Erythroblast (primary cell): ENCODE results near the gene TOR1B.
"Not testable (repeated sequence)": the region's sequence is repeated elsewhere in the genome, so short reads cannot be mapped to it uniquely, and the experiment has no call there.

ENCODE experiments used
- DNase-seq, 2 experiments: peaks; one replicate each; lab custom pipeline; 2025; lab: John Stamatoyannopoulos, UW
- GATA1 ChIP-seq: IDR thresholded peaks from 2 replicates; pipeline ENCODE4 v1.6.1; 2011; ENCODE audit warnings: low read depth, mild to moderate bottlenecking, control low read depth, low read length, moderate library complexity
- POLR2A ChIP-seq: IDR thresholded peaks from 2 replicates; pipeline ENCODE4 v1.6.1; 2011; ENCODE audit warnings: mild to moderate bottlenecking, low read length

Gene TOR1B, protein sequence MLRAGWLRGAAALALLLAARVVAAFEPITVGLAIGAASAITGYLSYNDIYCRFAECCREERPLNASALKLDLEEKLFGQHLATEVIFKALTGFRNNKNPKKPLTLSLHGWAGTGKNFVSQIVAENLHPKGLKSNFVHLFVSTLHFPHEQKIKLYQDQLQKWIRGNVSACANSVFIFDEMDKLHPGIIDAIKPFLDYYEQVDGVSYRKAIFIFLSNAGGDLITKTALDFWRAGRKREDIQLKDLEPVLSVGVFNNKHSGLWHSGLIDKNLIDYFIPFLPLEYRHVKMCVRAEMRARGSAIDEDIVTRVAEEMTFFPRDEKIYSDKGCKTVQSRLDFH

GRCh38 chr9:129802833-129803675, at the start of gene TOR1B:
TSS of gene TOR1B (plus strand) at chr9:129803184. CDS start at chr9:129803213, 29 bp downstream.
- DNase-seq = peak; percentile 95 to 97
- TF ChIP-seq POLR2A (peak; percentile 70), GATA1 (no peak)

DNA sequence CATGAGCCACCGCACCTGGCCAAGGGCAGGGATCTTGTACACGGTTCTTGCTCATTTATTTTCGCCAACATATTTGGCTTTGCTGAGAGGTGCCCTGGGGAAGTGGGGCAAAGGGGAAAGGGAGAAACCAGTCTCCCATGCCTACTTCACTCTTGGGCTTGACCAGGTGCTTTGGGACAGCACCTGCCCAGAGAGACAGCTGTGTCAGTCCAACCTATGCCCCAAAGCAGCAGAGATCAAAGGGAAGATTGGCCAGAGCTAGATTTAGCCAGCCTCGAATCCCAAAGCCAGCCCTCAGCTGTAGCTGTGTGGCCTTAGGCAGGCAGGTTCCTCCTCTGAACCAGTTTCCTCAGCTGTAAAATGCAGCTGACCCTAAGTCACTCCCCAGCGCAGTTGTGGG, 47.8 kb upstream of the TOR1B start:
- no peak for DNase-seq
- TF ChIP-seq POLR2A = no peak
- TF ChIP-seq GATA1 = no peak

- no peak for DNase-seq
- TF ChIP-seq POLR2A = no peak
- TF ChIP-seq GATA1 = no peak
Measured at GRCh38 chr9:129756191-129756590, 46.8 kb upstream of the TOR1B start.

- TF ChIP-seq GATA1 (no peak), POLR2A (no peak)
- DNase-seq = no peak
Measured at GRCh38 chr9:129757045-129757444, 45.9 kb upstream of the TOR1B start.

DNA sequence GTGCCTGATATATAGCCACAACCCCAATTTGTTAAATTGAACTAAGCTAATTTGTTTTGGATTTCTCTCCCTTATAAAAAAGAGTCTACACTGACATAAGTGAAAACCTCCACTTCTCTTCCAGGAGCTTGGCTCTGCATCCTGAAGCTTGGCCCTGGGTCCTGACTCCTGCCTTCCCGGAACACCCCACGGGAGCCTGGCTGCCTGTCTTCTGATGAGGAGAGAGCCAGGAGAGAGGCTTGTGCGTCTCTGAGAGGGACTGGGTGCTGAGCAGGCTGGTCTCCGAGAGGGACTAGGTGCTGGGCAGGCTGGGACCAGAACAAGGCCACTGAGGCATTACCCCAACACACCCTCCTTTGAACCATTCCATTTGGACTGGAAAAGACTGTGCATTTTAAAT, 43.7 kb upstream of the TOR1B start:
- no peak for TF ChIP-seq GATA1
- no peak for TF ChIP-seq POLR2A
- DNase-seq = no peak

DNA sequence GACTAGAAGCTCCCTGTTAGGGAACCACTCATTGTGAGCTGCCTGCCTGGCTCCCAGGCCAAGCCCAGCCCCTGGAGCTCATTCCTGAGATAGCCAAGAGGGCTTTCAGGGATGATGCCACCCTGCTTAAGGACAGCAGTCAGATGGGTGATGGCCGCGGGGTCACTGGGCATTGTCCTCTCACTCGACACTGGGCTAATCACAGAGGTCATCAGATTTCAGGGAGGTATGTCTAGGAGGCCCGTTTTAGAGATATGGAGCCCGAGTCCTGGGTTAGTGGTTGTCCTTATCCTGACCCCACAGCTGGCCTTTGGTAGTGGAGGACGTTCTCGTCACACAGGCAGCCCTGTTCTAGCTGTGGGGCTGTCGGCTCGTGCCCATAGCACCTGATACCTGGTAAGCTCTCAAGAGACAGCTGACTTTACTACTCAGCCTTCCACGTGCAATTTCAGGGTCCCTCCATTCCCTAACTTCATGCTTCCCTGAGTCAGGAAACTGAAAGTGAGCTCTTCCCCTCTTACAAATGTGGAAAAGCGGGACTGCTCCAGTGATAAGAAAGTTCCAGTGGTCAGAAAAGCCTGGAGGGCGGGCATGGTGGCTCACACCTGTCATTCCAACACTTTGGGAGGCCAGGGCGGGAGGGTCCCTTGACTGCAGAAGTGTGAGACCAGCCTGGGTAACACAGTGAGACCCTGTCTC, 43.0 kb upstream of the TOR1B start:
- peak in 1 of 2 experiments; percentile 14 for DNase-seq
- TF ChIP-seq POLR2A (no peak), GATA1 (no peak)

GRCh38 chr9:129760784-129761183, 42.2 kb upstream of the TOR1B start:
- not testable (repeated sequence) for DNase-seq

GRCh38 chr9:129761293-129761900, 41.6 kb upstream of the TOR1B start:
- no peak for TF ChIP-seq GATA1
- no peak for TF ChIP-seq POLR2A

GRCh38 chr9:129761901-129762369, 41.0 kb upstream of the TOR1B start:
- TF ChIP-seq GATA1 = no peak
- TF ChIP-seq POLR2A = no peak
- DNase-seq = no peak

More at GRCh38 chr9:129761293-129761900, 41.6 kb upstream of the TOR1B start:
- no peak for DNase-seq

DNA sequence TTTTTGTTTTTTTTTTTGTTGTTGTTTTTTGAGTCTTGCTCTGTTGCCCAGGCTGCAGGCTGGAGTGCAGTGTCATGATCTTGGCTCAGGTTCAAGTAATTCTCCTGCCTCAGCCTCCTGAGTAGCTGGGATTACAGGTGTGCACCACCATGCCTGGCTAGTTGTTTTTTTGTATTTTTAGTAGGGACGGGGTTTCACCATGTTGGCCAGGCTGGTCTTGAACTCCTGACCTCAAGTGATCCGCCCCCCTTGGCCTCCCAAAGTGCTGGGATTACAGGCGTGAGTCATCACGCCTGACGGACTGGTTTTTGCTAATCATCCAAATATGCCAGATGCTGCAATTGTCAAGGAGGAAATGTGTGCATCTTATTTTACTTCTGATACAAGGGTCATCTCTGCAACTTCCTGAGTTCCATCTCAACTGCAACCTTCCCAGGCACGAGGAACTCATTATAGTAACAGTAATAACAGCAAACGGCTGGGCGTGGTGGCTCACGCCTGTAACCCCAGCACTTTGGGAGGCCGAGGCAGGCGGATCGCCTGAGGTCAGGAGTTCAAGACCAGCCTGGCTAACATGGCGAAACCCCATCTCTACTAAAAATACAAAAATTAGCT, 40.5 kb upstream of the TOR1B start:
- peak; percentile 20 to 36 for DNase-seq

DNA sequence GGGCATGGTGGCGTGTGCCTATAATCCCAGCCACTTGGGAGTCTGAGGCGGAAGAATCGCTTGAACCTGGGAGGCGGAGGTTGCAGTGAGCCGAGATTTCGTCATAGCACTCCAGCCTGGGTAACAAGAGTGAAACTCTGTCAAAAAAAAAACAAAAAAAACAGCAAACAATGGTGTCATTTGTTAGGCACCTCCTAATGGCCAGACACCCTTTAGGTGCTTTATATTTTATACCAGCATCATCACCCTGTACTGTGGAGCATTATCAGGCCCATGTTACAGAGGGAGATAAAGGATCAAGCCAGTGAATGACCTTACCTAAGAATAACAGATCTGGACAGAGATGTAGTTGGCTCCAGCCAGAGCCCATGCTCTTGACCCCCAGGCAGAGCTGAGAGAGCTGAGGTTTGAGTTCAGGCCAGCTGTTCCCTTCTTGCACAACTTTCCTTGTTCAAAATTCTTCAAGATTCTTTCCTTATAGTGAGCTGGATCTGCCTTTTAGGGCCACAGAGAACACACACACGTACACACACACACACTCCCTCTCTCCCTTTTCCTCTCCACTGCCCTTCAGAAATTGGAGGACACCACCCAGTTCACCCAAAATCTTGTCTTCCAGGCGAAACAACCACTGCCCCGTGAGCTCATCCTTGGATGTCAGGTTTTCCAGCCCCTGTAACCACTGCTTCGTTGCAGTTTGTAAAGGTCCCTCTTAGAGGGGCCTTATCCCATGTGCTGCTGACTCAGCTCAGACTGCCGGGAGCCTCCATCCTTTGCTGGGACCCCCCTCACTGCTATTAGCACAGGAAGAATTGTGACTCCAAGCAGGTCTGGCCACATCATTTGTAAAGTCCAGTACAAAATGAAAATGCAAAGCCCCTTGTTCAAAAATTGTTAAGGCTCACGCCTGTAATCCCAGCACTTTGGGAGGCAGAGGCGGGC, 39.7 kb upstream of the TOR1B start:
- TF ChIP-seq GATA1 (no peak), POLR2A (no peak)
- DNase-seq = no peak

GRCh38 chr9:129765764-129766317, 37.1 kb upstream of the TOR1B start:
- no peak for TF ChIP-seq POLR2A
- TF ChIP-seq GATA1 = no peak
- DNase-seq = no peak
